Measurements from ENCODE around the gene FAM120AOS. TPM values are rescaled to one million over a fixed set of nuclear protein-coding genes. Genes with fewer than 3 reads are reported as not detected.
A peak's percentile ranks its signal among the peaks of the same experiment; 100 is the strongest.

The FAM120AOS gene
- total and polyA plus RNA-seq, 2 donors: 41.1 to 49.2 TPM

DNA sequence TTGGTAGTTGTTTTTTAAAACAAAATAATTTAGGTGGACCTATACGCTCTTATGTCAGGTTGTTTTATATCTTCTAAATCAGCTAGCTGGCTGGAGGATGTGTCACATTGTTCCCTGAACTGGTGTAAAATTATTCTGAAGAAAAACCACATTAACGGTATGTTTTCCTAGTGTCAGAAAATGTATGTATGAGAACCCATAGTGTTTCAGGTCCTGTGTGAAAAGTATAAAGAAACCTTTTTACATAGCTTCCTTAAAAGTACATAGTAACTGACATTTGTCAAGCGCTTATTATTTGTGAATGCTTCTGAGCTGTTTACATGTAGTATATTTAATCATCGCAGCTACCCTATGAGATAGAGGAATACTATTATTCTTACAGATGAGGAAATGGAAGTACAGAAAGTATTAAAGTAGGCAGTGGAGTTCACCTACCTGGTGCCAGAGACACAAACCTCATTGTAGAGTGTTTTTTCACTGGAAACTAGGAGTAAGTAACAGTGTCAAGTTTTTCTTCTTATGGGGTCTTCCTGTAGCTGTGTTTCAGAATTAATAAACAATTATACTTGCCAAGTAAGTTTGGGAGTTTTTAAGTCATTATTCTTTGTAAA, 10.4 kb upstream of the FAM120AOS start:
- H3K4me3 ChIP-seq (ENCODE audit: low read depth, low read length): no peak overlapping the region
- no peak for DNase-seq (ENCODE audit: extremely low spot score)
- no peak overlapping the region for H3K27ac ChIP-seq (ENCODE audit: low read depth)
- H3K4me1 ChIP-seq (ENCODE audit: insufficient read depth): peaks cover 4% of the 10 kb centered on the region
- H3K36me3 ChIP-seq (ENCODE audit: insufficient read depth): no peaks in the 10 kb centered on the region
- 92% methylated on average over 4 of the region's 4 CpGs for WGBS

DNA sequence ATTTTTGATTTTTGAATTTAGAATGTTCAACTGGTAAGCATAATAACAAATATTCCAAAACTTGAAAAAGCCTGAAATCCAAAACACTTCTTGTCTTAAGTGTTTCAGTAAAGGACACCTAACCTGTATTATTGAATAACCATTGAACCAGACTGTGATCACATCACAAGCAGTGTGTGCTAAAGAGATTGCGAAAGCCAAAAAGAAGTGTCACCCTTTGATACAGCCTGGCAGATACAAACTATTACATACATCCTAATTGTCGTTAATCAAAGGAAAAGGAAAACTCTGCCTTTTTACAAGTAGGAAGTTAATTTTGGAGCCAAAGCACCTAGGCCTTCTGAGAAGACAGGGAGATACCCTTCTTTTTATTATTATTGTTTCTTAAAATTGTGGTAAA, 8.4 kb upstream of the FAM120AOS start:
- no peak for DNase-seq (ENCODE audit: extremely low spot score)
- Histone ChIP-seq H3K4me1 (ENCODE audit: insufficient read depth) (peaks cover 4% of the 10 kb centered on the region), H3K4me3 (ENCODE audit: low read depth, low read length) (no peak overlapping the region), H3K36me3 (ENCODE audit: insufficient read depth) (no peaks in the 10 kb centered on the region), H3K27ac (ENCODE audit: low read depth) (no peak overlapping the region)
- 85% methylated on average over 2 of the region's 2 CpGs for WGBS

DNA sequence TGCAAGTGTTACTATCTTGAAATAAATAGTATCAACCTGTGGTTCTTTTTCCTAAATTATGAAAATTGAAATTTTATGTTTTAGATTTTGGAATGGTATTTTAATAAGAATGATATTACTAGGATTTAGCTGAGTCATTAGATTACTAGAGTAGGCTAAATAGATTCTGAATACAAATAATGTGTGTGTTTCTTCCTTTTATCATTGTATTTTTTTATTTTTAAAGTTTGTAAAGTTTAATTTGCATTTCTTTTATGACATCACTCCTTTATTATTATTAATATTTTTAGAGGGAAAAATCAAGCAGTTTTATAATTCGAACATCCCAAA, 8.0 kb upstream of the FAM120AOS start:
- no peak overlapping the region for H3K27ac ChIP-seq (ENCODE audit: low read depth)
- WGBS: 100% methylated on average over 1 of the region's 1 CpG
- H3K4me3 ChIP-seq (ENCODE audit: low read depth, low read length): no peak overlapping the region
- DNase-seq (ENCODE audit: extremely low spot score): no peak
- H3K36me3 ChIP-seq (ENCODE audit: insufficient read depth): no peaks in the 10 kb centered on the region
- peaks cover 4% of the 10 kb centered on the region for H3K4me1 ChIP-seq (ENCODE audit: insufficient read depth)

DNA sequence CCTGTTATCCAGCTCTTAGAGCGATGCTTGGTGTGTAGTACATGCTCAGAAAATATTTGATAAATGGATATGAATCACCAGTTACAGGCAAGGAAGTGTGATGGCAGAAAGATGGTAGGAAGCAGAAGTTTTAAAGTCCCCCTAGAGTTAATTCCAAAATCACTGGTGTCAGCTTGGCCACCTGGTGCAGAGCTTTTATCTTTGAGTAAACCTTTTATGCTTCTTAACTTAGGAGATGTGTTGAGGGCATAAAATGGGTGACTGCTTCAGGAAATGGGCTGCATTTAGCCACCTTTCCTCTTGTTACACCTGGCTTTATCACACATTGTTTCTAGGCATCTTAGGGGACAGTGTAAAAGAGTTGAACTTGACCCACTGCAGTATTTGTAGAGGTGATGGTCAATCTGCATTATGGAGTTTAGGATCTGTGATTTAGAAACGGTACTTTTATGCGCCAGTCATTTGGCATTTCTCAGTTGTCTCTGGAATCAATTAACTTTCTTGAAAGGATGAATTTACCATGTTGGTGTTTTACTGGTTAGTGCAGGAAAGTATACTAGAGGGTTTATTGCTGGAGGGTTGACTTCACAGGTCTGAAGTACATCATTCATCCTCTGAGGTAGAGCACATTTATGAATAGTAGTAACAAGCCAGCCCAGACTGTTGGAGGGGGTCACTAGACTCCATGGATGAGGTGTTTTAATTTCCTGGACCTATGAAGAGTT, 7.5 kb upstream of the FAM120AOS start:
- H3K4me1 ChIP-seq (ENCODE audit: insufficient read depth): peaks cover 4% of the 10 kb centered on the region
- WGBS: 88% methylated on average over 3 of the region's 3 CpGs
- no peak overlapping the region for H3K27ac ChIP-seq (ENCODE audit: low read depth)
- H3K36me3 ChIP-seq (ENCODE audit: insufficient read depth): no peaks in the 10 kb centered on the region
- no peak overlapping the region for H3K4me3 ChIP-seq (ENCODE audit: low read depth, low read length)
- no peak for DNase-seq (ENCODE audit: extremely low spot score)

DNA sequence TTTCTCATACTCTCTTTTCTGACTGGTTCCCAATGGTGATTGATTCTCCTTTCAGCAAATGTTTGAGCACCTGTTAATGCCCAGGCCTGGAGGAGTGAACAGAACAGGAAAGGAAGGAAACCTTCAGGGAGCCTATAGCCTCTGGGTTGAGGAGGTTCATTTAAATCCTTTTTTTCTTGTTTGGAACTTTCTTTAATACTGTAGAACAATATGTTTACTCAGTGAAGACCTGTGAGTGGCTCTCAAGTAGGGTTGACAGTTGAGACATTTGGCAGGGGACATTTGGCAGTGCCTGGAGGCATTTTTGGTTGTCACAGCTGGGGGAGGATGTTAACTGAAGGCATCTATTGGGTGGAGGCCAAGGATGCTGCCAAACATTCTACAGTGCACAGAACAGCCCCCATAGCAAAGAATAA, 6.1 kb upstream of the FAM120AOS start:
- H3K4me3 ChIP-seq (ENCODE audit: low read depth, low read length): no peak overlapping the region
- no peak overlapping the region for H3K27ac ChIP-seq (ENCODE audit: low read depth)
- no peak for DNase-seq (ENCODE audit: extremely low spot score)
- H3K36me3 ChIP-seq (ENCODE audit: insufficient read depth): no peaks in the 10 kb centered on the region
- H3K4me1 ChIP-seq (ENCODE audit: insufficient read depth): peaks cover 4% of the 10 kb centered on the region

DNA sequence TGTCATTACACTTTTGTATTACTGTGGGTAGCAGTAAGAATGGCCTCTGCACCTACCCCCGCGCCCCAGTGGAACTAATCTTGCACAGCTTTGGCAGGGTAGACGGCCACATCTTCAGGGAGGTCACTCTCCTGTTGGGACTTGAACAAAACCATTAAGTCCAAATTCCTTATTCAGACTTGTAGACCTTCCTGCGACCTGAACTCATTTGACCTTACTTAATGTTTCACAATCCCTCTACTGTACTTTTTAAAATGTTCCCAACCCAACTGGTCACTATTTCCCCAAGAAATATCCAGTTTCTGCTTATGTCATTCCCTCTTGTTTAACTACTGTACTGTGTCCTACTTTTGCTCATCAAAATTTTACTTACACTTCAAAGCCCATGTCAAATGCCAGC, 5.3 kb upstream of the FAM120AOS start:
- WGBS: 88% methylated on average over 4 of the region's 4 CpGs
- Histone ChIP-seq H3K27ac (ENCODE audit: low read depth) (no peak overlapping the region), H3K4me1 (ENCODE audit: insufficient read depth) (peaks cover 4% of the 10 kb centered on the region), H3K4me3 (ENCODE audit: low read depth, low read length) (no peak overlapping the region), H3K36me3 (ENCODE audit: insufficient read depth) (no peaks in the 10 kb centered on the region)
- no peak for DNase-seq (ENCODE audit: extremely low spot score)

DNA sequence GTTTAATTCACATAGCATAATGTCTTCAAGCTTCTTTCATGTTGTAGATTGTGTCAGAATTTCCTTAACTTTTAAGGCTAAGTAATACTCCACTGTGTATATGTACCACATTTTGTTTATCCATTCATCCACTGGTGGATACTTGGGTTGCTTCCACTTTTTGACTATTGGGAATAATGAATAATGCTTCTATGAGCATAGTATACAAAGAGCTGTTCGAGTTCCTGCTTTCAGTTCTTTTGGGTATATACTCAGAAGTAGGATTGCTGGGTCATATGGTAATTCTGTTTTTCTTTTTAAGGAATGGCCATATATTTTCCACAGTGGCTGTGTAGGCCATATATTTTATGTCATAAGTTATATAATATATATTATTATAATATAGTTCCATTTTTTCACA, 3.6 kb upstream of the FAM120AOS start:
- no peak overlapping the region for H3K27ac ChIP-seq (ENCODE audit: low read depth)
- no peak overlapping the region for H3K4me3 ChIP-seq (ENCODE audit: low read depth, low read length)
- H3K4me1 ChIP-seq (ENCODE audit: insufficient read depth): peaks cover 4% of the 10 kb centered on the region
- DNase-seq (ENCODE audit: extremely low spot score): no peak
- WGBS: 88% methylated on average over 1 of the region's 1 CpG
- no peaks in the 10 kb centered on the region for H3K36me3 ChIP-seq (ENCODE audit: insufficient read depth)

DNA sequence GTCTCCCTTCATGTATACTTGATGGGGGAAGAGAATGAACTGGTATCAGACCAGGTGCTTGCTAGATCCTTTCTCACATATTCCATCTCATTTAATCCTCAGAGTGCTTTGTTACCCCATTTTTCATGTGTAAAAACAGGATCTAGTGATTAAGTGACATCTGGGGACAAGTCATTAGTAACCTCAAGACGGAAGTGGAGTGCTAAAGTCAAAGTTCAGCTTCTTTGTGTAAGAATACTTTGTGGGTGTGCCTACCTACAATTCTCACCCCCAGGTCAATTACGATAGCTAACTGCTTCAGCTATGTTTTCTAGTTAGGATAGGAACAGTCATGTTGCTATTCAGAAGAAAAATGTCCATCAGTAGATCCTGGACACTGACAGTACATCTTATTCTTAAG, 3.1 kb upstream of the FAM120AOS start:
- Histone ChIP-seq H3K27ac (ENCODE audit: low read depth) (no peak overlapping the region), H3K36me3 (ENCODE audit: insufficient read depth) (no peaks in the 10 kb centered on the region), H3K4me3 (ENCODE audit: low read depth, low read length) (no peak overlapping the region), H3K4me1 (ENCODE audit: insufficient read depth) (peaks cover 4% of the 10 kb centered on the region)
- 82% methylated on average over 2 of the region's 2 CpGs for WGBS
- DNase-seq (ENCODE audit: extremely low spot score): no peak

DNA sequence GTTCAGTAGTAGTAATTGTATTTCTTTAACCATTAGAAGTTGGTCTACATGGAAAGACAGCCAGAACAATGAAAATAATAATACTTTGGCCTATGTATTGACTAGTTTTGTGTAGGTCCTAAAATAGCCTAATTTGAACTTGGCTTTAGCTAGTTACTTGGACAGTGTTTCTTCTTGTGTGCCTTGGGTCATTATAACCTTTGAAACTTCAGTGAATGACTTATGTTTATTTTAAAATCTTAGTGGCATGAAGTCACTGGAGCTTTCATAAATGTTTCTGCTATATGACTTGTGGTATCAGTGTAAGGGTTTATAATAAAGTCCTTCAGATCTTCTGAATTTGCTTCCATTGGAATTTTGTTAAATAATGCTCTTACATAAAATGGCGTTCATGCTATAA, 2.6 kb upstream of the FAM120AOS start:
- no peak overlapping the region for H3K4me3 ChIP-seq (ENCODE audit: low read depth, low read length)
- DNase-seq (ENCODE audit: extremely low spot score): no peak
- no peaks in the 10 kb centered on the region for H3K36me3 ChIP-seq (ENCODE audit: insufficient read depth)
- peaks cover 4% of the 10 kb centered on the region for H3K4me1 ChIP-seq (ENCODE audit: insufficient read depth)
- WGBS: 84% methylated on average over 1 of the region's 1 CpG
- H3K27ac ChIP-seq (ENCODE audit: low read depth): no peak overlapping the region

DNA sequence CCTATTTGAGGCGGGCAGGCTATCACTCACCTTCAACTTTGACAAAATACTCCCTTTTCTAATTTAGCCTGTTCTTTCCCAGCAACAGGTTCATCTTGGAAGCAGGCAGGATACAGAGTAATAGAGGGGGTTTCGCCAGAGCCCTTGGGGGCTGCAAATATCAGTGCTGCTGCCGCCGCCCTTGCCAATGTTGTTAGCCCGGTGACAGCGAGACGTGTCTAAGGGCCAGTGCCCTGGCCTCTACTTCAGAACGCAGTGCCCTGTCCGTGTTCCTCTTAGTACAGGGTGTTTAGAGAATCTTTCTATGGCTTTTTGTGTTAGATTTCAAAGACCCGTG, 703 bp downstream of the FAM120AOS start:
- no peaks in the 10 kb centered on the region for H3K36me3 ChIP-seq (ENCODE audit: insufficient read depth)
- H3K27ac ChIP-seq (ENCODE audit: low read depth): peak overlapping the region; percentile 93
- peak overlapping the region; percentile 99 for H3K4me3 ChIP-seq (ENCODE audit: low read depth, low read length)
- DNase-seq (ENCODE audit: extremely low spot score): no peak
- no peaks in the 10 kb centered on the region for H3K4me1 ChIP-seq (ENCODE audit: insufficient read depth)
- under 1% methylated on average over 10 of the region's 10 CpGs for WGBS

DNA sequence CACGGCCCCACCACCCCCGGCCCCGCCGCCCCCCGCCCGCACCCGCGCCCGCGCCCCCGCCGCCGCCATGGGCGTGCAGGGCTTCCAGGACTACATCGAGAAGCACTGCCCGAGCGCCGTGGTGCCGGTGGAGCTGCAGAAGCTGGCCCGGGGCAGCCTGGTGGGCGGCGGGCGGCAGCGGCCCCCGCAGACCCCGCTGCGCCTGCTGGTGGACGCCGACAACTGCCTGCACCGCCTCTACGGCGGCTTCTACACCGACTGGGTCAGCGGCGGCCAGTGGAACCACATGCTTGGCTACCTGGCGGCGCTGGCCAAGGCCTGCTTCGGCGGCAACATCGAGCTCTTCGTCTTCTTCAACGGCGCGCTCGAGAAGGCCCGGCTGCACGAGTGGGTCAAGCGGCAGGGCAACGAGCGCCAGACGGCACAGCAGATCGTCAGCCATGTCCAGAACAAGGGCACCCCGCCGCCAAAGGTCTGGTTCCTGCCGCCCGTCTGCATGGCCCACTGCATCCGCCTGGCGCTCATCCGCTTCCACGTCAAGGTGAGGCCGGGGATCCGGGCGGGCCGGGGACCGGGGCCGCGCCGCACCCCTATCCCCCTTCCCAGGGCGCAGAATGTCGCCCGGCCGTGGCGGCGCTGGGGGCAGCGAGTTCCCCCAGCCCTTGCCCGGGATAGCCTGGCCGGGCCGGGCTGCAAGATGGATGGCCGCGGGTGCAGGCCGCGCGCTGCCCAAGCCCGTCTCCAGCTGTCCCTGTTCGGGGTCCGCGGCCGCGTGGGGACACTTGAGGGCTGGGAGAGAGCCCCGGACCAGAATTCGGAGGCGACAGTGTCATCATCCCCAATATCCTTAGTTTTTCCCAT, 1.3 kb downstream of the FAM120AOS start:
- H3K4me3 ChIP-seq (ENCODE audit: low read depth, low read length): peak overlapping the region; percentile 99
- under 1% methylated on average over 90 of the region's 92 CpGs for WGBS
- H3K27ac ChIP-seq (ENCODE audit: low read depth): peak overlapping the region; percentile 93
- DNase-seq (ENCODE audit: extremely low spot score): no peak
- H3K36me3 ChIP-seq (ENCODE audit: insufficient read depth): no peaks in the 10 kb centered on the region
- no peaks in the 10 kb centered on the region for H3K4me1 ChIP-seq (ENCODE audit: insufficient read depth)

DNA sequence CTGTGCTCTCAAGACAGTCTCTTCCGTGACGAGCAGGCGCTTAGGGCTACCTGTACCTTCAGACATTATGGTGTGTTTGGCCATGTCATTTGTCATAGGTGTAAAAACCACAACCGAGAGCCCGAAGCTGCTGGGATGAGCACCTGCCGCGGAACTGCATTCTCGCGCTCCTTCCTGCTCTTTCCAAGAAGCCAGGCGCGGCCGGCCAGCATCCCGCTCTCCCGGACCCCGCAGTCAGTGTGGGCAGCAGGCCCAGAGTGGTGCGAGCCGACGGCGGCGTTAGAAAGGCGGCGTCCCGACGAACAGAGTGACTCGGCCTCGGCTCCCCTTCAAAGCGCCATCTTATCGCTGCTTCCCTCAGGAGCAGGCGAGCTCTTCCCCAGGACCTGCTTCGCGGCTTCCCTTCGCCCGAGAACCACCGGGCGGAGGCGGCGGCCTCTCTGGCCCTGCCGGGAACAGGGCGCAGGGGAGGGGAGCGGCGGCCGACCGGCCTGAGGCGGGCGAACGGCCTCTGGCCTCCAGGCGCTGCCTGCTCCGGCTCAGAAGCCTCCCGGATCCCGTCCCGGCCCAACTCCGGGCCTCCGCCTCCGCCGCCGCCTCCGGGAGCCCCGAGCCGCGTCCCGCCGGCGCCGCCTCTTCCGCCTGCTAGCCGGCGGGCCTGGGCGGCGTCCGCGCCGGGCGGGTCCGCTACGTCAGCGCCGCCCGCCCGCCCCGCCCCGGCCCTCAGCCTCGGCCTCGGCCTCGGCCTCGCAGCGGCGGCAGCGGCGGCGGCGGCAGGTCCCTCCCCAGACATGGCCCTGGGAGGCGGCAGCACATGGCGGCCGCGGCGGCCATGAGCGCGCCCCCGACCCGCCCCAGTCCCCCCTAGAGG, 2.2 kb downstream of the FAM120AOS start, which contains the start of gene FAM120A:
FAM120A (plus strand) TSS at position 741 of the 871 bp plus-strand sequence. CDS start 231 bp downstream, outside the sequence.
- peak within 1 kb of the TSS; percentile 99 for H3K4me3 ChIP-seq (ENCODE audit: low read depth, low read length)
- peak within 1 kb of the TSS; percentile 96 for H3K27ac ChIP-seq (ENCODE audit: low read depth)
- no peaks in the 10 kb centered on the region for H3K4me1 ChIP-seq (ENCODE audit: insufficient read depth)
- under 1% methylated on average over 100 of the region's 100 CpGs for WGBS
- no peak for DNase-seq (ENCODE audit: extremely low spot score)
- H3K36me3 ChIP-seq (ENCODE audit: insufficient read depth): no peaks in the 10 kb centered on the region

DNA sequence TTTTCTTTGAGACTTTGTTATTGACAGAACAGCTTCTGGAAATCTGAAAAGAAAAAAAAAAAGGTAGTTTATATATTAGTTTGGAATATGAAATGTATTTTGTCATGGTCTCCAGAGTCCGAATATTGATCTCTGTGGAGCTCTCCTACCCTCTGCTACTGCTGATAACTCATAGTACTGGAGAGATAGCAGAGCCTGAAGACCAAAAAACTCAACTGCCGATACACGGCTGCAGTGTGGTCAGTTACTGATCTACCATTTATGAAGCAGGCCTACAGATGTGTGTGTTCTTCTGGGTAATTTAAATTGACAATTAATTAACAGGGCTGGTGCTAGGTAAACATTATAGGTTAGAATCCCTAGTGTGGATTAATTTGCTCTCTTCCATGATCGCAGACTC, 5.7 kb downstream of the FAM120AOS start:
- Histone ChIP-seq H3K27ac (ENCODE audit: low read depth) (no peak overlapping the region), H3K36me3 (ENCODE audit: insufficient read depth) (no peaks in the 10 kb centered on the region), H3K4me1 (ENCODE audit: insufficient read depth) (no peaks in the 10 kb centered on the region), H3K4me3 (ENCODE audit: low read depth, low read length) (no peak overlapping the region)
- no peak for DNase-seq (ENCODE audit: extremely low spot score)
- WGBS: 89% methylated on average over 4 of the region's 4 CpGs

All from urinary bladder (tissue), 4 donors.